Measurements from ENCODE around the gene SEC61B. TPM values are rescaled to one million over a fixed set of nuclear protein-coding genes. Genes with fewer than 3 reads are reported as not detected.

SEC61B gene
- 10 to 100 TPM; 60.4 to 77.8 TPM for total RNA-seq
- long read RNA-seq, partial matches to known transcripts: 2 of 5 reads
- long read RNA-seq, other reads (novel, unspliced or antisense): 0 of 5 reads

DNA sequence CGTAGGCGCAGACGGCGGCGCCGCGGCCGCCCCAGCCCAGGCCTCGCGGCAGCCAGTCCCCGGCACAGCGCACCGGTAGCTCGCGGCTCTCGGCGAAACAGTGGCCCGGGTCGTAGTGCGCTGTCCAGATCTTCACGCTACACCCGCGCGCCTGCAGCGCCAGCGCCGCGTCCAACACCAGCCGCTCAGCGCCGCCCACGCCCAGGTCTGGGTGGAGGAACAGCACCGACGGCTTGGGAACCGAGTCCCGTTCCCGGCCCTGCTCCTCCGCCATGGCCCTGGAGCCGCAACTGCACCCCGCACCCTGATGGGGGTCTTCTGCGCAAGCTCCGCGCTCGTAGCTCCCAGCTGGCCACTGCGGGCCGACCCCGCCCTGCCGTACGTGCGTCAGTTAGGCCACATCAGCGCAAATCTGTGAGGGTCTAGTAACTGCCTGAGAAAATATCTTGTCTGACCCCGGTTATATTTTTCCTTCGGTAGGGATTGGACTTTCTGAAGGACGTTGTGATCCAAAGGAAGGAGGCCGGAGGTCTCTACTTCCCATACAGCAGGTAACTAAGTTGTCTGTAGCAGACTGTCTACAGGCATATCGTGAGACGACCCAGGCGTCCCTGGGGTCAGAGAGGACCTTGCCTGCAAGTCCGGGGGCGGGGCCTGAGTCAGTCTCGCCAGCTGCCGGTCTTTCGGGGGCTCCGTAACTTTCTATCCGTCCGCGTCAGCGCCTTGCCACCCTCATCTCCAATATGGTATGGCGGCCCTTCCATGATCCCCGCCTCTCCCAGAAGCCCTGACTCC, at the start of gene SEC61B, which contains the start of gene ALG2:
SEC61B (plus strand) TSS at position 662 of the 795 bp plus-strand sequence; CDS start at position 744, 82 bp downstream.
ALG2 (minus strand) TSS at position 322 of the 795 bp plus-strand sequence; CDS start at position 274, 48 bp downstream.
- peak; percentile 99 for ATAC-seq
- intact Hi-C loops (cut with DNase I): no loop called here
- DNase-seq: peak; percentile 97

DNA sequence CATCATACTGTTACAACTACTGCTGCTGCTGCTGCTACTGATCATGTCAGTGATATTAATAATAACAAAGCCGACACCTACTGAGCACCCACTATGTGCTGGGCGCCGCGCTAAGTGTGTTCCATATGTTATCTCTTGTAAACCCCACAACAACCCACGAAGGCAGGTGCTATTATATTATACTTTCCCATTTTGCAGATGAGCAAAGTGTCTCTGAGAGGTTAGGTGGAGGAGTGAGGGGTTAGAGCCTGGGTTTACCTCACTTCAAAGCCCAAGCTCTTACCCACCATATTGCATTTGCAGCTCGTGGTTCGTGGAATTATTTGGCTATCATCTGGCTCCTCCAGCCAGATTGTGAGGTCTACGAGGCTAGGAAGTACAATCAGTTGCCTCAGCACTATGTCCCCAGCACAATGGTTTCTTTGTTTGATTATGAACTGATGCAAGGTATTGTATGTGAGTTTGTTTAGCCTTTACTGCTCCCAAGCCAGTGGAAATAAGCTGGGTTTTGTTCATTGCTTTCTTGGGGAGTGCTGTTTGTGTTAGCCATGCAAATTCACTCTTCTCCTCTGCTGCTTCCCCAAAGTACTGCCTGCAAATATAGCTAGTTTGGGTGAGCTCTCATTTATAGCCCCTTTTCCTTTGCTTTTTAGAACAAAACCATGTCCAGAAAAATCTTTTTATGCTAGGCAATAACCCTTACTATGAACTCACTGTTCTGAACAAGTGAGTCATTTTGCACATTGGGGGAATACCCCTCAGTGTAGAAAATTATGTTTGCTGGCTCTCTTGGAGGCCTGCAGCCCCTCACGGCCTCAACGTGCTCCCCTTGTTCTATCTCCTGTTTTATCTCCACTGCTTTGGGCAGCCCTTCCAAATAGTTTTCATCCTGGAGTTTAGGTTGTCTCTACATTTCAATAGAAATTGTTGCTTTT, 48.2 kb upstream of the SEC61B start:
- DNase-seq (no peak), ATAC-seq (no peak)
- intact Hi-C loops (cut with DNase I): no loop called here

DNA sequence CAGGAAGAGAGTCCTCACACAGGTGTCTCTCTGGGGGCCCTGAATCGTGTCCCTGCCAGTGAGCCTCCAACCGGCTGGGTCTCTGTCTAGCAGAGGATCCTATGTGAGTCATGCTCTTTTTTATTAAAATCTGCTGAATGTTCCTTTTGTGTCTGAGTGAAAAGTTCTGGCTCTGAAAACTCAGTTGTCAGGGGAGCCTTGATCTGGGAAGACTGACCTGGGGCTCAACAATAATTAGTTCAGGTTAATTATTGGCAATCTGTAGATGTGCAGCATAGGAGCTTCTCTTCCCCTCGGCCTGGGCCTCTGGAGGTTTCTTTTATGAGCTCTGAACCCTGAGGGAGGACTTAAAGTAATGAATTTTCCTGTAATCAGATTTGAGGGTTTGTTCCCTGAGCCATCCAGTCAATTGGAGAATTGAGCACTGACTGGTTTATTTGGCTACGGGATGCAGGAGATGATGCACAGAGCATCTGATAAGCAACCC, 45.5 kb upstream of the SEC61B start:
- ATAC-seq (no peak), DNase-seq (no peak)
- intact Hi-C loops (cut with DNase I): no loop called here

DNA sequence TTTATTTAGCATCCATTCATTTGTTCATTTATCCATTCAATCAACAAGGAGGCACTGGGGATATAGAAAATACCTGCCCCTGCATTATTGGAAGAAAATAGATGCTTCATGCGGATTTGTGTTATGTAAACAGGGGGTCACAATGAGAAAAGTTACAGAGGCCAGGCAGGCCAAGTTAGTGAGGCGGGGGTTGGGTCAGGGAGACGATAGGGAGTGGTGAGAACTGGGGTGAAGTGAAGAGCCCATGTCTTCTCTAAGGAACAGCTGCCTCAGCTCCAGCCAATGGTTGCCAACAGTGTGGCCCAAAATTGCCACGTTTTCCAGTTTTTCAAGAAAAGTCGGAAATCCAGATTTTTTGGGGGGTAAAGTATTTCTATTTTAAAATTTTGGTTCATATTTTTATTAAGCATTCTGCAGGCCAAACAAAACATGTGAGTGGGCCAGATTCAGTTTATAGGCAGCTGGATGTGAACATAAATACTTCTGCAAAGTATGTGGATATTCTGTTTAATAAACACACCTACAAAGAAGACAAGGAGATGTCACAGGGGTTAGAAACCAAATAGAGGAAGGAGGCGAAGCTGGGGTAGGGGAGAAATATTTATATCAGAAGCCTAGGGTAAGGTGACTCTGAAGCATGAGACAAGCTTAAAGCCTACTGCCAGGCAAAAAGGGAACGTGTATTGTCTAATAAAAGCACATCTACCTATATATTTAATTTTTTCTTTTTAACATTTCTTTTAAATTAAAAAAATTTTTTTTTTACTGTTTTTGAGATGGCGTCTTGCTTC, 44.3 kb upstream of the SEC61B start:
- intact Hi-C loops (cut with DNase I): no loop called here
- DNase-seq: no peak
- no peak for ATAC-seq

DNA sequence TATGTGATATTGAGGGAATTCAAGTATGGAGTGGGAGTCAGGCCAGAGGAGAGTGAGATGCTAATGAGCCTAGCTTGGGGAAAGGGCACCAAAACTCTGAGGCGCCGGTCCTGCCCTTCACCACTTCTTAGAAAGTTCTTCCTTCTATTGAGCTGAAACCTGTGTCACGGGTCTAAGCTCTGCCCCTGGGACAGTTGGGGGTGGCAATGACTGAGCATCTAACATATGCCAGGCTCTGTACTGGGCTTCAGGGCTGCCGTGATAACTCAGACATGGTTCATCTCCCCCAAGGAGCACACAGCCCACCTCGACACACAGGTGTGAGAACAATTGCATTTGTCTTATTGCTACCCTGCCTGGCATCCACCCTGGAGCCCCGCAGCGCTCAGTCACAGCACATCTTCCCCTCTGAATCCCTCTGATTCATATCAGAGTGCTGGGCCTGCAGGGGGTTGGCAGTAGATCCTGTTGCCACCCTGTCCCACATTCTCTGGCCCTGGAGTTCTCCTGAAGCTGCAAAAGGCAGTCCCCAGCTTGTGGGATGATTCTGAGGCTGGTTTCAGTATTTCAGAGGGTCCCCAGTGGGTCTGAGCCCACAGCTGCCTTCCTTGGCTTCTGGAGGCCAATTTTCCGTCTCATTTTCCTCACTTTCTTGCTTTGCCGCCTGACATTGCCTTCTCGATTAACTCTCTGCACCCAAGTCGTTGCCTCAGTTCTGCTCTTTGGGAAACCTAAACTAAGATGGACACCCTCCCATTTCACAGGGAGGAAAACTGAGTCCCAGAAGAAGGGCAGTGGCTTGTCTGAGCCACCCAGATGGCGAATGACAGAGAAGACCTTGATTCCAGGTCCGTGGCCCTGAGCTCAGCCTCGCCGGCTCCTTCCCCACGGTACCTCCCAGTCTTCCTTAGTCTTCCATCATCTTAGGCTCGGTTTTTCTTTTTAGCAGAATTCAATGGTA, 42.9 kb upstream of the SEC61B start:
- ATAC-seq (no peak), DNase-seq (no peak)
- intact Hi-C loops (cut with DNase I): no loop called here

DNA sequence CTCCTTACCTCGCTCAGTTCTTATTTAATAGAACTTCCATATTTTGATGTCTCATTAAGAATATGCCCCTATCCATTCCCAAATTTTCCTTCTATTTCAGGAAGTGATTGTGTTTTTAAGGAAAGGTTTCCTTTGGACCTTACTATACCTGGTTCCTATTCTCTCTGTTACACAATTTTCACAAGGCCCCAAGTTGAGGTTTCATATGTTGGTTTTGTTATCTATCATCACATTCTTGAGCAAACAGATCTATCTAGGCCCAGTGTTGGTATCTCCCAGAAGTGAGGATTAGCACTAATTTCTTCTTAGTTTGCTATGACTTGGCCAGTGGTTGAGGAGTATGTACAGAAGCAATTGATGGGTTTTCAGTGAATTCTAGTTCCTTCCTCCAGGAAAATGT, 41.9 kb upstream of the SEC61B start:
- ATAC-seq: no peak
- intact Hi-C loops (cut with DNase I): no loop called here
- no peak for DNase-seq

DNA sequence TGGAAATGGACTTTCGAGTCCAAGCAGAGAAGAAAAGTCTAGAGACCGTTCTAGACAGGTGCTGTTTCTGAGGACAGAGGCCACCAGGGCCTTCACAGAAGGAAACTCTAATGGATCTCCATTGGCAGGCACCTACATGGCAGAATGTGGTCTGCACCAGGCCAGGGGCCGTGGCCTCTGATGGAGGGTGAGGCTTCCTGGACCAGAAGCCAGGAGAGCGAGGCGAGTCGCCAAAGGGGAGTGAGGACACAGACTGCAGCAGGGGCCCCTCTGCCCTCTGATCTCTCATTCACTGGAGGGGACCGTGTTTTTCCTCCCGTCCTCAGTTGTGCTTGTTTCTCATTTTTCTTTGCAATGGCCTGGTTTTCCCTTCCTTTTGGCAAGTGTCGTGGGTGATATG, 41.4 kb upstream of the SEC61B start:
- ATAC-seq (no peak), DNase-seq (no peak)
- intact Hi-C loops (cut with DNase I): no loop called here

DNA sequence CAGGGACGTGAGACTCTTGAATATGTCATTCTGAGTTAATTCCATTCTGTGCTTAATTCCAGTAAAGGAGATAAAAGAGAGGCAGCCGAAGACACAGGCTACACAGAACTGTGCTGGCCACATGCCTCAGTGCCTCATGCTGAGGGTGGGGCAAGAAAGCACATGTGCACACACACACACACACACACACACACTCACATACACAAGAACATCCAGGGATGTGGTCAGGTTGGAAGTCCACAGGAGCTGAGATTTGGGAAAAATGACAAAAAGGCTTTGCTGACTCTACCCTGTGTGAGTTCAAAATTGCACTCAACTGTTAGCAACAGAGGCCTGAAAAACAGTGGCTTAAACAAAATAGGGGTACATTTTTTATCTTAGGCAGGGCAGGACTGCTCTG, 40.9 kb upstream of the SEC61B start:
- DNase-seq (no peak), ATAC-seq (no peak)
- intact Hi-C loops (cut with DNase I): no loop called here

DNA sequence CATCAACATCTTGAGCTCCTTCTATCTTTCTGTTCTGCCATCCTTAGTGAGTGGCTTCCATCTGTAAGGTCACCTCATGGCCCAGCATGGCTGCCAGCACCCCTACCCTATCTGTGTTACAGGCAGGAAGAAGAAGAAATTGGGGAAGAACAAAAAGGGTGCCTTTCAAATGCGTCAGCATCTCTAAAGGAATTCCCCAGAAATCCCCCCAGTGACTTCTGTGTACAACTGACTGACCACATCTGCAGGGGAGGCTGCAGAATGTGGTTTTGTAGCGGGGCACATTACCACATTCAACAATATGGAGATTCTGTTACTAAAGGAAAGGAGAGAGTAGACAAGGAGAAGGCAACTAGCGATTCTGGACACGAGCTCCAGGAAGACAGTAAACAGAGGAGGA, 40.5 kb upstream of the SEC61B start:
- DNase-seq (no peak), ATAC-seq (no peak)
- intact Hi-C loops (cut with DNase I): no loop called here

DNA sequence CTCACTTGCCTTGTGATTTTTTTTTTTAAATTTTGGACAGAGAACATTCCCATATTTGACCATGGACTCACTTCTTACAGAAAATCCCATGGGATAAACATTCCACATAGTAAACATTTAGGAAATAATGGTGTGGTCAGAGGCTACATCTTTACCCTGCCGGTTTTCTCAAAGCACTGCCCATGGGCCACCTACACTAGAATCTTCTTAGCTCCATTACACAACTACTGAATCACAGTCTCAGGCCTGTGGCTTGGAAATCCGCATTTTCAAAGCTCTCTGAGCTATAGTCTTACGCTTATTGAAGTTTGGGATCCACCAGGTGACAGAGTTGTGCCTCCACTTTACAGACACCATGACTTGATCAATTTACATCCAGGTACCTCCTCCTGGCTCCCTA, 39.7 kb upstream of the SEC61B start:
- DNase-seq (no peak), ATAC-seq (no peak)
- intact Hi-C loops (cut with DNase I): no loop called here

DNA sequence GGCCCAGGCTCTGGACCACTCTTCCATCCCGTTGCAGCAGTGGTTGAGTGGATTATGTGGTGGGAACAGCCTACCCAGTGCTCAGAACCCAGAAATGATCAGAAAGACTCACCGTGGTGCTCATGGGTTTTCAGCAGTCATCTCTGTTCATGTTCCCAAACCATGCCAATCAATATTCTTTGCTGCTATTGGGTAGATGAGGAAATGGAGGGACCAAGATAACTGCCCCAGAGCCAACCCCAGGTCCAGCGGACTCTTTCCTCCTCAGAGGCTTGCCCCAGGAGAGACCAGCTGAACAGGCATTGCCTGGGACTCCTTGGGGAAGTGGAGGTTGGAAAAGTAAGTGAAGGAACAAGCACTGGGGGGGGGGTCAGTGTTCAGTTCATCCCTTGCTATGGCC, 38.5 kb upstream of the SEC61B start:
- no peak for ATAC-seq
- no peak for DNase-seq
- intact Hi-C loops (cut with DNase I): no loop called here

DNA sequence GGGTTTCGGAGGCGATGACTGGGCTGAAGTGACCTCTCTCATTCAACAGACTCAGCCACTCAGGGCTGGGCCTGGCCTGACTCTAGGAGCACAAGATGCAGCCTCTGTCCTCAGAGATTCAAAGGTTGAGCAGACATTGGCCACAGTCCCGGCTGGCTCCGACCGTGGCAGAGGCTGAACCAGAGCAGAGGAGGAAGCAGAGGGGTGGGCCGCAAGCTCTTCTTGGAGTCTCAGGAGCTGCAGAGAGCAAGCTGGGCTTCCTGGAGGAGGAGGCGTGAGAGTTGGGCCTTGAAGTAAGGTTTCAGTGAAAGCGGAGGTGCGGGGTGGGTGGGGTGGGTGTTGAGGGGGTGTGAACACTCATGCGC, 38.0 kb upstream of the SEC61B start:
- intact Hi-C loops (cut with DNase I): no loop called here
- ATAC-seq (peak in 1 of 2 donors; percentile 55), DNase-seq (peak; percentile 47)

DNA sequence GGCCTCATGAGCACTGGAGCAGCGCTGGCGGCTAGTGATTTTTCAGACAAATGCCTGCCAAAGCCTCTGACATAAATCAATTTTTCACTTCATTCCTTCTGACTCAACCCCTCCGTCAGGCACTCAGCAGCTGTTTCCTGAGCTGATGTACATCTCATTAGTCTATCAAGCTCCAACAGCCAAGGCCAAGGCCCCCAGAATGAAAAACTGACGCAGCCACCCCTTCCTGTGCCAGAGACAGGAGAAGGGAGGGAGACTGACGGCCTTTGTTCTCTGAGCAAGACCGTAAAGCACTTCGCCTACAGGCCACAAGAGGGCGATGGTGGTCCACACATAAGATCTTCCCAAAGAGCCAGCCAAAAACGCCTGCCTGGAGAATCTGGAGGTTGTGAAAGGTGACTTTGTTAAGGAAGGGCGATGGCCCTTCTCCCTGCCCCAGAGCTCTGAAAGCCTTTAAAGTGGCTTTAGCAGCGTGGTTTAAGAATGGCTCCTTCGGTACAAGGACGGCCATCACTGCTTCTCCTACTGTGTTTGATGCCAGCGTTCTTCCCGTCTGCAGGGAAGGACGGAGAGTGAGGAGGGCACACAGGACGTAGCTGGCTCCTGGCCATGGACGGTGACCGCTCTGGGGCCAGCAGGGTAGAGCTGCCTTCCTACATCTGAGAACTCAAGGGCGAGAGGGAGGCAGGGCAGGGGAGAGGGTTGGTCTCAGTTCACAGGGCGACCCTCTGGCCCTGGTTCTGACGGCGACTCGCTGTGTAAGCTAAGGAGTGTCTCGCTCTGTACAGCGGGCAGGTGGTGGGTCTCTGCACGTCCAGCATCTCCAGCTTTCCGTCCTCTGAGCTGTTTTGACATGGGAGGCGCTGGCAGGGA, 37.4 kb upstream of the SEC61B start:
- ATAC-seq (peak; percentile 92 to 93), DNase-seq (peak; percentile 89)
- intact Hi-C loops (cut with DNase I): no loop called here

DNA sequence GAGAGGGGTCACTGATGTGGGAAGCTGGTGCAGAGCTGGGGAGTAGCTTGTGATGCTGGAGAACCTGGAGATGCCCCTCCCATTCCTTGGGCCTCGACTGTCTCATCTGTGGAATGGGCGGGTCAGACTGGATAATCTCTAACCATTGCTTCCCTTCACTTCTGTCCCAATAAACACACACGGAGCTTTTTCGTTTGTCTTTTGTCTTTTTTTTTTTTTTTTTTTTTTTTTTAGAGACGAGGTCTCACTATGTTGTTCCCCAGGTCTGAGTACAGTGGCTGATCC, 36.8 kb upstream of the SEC61B start:
- DNase-seq (no peak), ATAC-seq (no peak)
- intact Hi-C loops (cut with DNase I): no loop called here

DNA sequence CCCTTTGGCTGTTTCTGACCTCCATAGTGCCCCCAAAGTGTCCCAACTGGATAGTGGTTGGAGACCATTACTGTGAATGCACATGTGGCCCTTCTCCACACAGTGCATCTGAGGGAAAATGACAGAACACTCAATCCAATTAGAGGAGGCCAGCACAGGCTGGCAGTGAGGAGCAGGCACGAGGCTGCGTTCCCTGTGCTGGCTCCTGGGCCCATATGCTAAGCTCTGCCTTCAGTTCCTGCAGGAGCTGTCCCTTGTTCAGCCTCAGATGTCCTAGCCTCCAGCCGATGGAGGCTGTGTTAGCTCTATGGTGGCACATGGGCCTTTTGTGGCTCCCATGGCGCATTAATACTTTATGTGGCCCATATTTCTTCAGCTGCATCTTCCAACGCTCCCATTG, 36.1 kb upstream of the SEC61B start:
- intact Hi-C loops (cut with DNase I): no loop called here

DNA sequence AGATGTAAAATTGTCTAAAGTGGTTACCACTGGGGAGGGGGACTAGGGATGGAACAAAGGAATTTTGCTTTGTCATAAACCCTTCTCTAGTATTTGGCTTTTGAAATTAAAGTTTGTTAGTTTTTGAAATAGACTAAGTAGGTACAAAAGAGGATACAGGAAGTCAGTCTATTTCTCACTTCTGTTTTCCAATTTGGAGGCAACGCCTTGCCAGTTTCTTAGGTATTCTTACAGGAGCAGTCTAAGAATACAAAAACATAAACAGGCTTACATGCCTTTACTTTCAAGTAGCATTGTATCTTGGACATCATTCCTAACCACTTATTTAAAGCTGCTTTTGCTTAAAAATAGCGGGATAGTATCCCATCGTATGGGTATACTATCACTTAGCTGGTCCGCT, 34.8 kb upstream of the SEC61B start:
- no peak for ATAC-seq
- intact Hi-C loops (cut with DNase I): no loop called here

More for the DNA sequence above, 36.1 kb upstream of the SEC61B start:
- DNase-seq (no peak), ATAC-seq (no peak)

DNA sequence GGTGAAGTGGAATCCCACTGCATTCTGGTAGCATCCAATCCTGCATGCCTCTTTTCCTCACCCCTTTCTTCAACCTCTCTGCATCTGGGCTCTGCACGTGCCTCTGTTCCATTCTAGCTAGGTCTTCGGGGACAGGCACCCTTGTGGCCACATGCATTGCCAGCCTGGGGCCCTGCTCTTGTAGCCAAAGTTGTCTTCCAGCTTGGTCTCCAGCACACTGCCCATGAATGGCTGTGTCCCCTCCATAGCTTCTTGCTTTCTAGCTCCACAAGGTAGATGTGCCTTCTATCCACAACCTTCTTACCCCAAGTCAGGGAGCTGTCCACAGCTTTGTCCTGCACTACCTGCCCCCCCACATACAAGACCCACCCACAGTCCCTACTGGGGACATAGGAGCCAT, 32.9 kb upstream of the SEC61B start:
- no peak for ATAC-seq
- intact Hi-C loops (cut with DNase I): no loop called here
- no peak for DNase-seq

More for the DNA sequence above, 34.8 kb upstream of the SEC61B start:
- DNase-seq: no peak

All from left cardiac atrium (tissue), 4 donors.